ENCODE measurements around the gene MGAT1.
"Not testable (repeated sequence)": the region's sequence is repeated elsewhere in the genome, so short reads cannot be mapped to it uniquely, and the experiment has no call there.

The MGAT1 gene

GRCh38 chr5:180784497-180785097 lies 18.0 kb downstream of the MGAT1 start:
- peak; percentile 63 for DNase-seq

- DNase-seq: no peak
Measured at GRCh38 chr5:180783340-180784052, 19.1 kb downstream of the MGAT1 start.

- DNase-seq: no peak
Measured at GRCh38 chr5:180782748-180783147, 19.9 kb downstream of the MGAT1 start.

GRCh38 chr5:180781900-180782326 lies 20.7 kb downstream of the MGAT1 start:
- not testable (repeated sequence) for DNase-seq

GRCh38 chr5:180779985-180780610 lies 22.5 kb downstream of the MGAT1 start:
- no peak for DNase-seq

GRCh38 chr5:180777475-180777874 lies 25.1 kb downstream of the MGAT1 start:
- DNase-seq: no peak

GRCh38 chr5:180776376-180776775 lies 26.2 kb downstream of the MGAT1 start:
- DNase-seq: no peak

GRCh38 chr5:180775624-180776023 lies 27.0 kb downstream of the MGAT1 start:
- DNase-seq: no peak

- DNase-seq: no peak
Measured at GRCh38 chr5:180771839-180772238, 30.8 kb downstream of the MGAT1 start.

GRCh38 chr5:180769821-180770220 lies 32.8 kb downstream of the MGAT1 start:
- no peak for DNase-seq

- no peak for DNase-seq
Measured at GRCh38 chr5:180755601-180756000, 47.0 kb downstream of the MGAT1 start.

GRCh38 chr5:180744253-180744652 lies 58.4 kb downstream of the MGAT1 start:
- no peak for DNase-seq

- no peak for DNase-seq
Measured at GRCh38 chr5:180742727-180743126, 59.9 kb downstream of the MGAT1 start.

- not testable (repeated sequence) for DNase-seq
Measured at GRCh38 chr5:180740953-180741352, 61.7 kb downstream of the MGAT1 start.

GRCh38 chr5:180739958-180740357 lies 62.6 kb downstream of the MGAT1 start, which contains the start of gene OR2Y1:
Gene OR2Y1, minus strand, starts transcription at chr5:180740058. Its CDS starts 0 bp downstream, at chr5:180740058.
- no peak for DNase-seq

GRCh38 chr5:180739271-180739670 lies 63.3 kb downstream of the MGAT1 start:
- DNase-seq: no peak

GRCh38 chr5:180736536-180736935 lies 66.1 kb downstream of the MGAT1 start:
- DNase-seq: no peak

All from activated CD4-positive, alpha-beta T cell treated with anti-CD3 and anti-CD28 coated beads for 1 hour (primary cell).